Ishikawa (cell line): Measurements from ENCODE around the gene KDM2B.

Experiments
- CEBPB ChIP-seq: IDR thresholded peaks from 2 replicates; pipeline ENCODE4 v1.6.1; 2012
- EP300 ChIP-seq: IDR thresholded peaks from 2 replicates; pipeline ENCODE4 v1.6.1; 2012; ENCODE audit warnings: borderline replicate concordance
- FOXM1 ChIP-seq: IDR thresholded peaks from 2 replicates; pipeline ENCODE4 v1.6.1; 2012; ENCODE audit warnings: low read depth, borderline replicate concordance
- NFIC ChIP-seq: IDR thresholded peaks from 2 replicates; pipeline ENCODE4 v1.6.1; 2012
- RAD21 ChIP-seq: IDR thresholded peaks from 2 replicates; pipeline ENCODE4 v1.6.1; 2012; ENCODE audit warnings: low read depth
- REST ChIP-seq: IDR thresholded peaks from 2 replicates; pipeline ENCODE4 v1.6.1; 2012; ENCODE audit warnings: low read depth, mild to moderate bottlenecking
- TAF1 ChIP-seq: IDR thresholded peaks from 2 replicates; pipeline ENCODE4 v1.6.1; 2012; ENCODE audit warnings: low read depth, mild to moderate bottlenecking
- TCF12 ChIP-seq: IDR thresholded peaks from 2 replicates; pipeline ENCODE4 v1.6.1; 2012; ENCODE audit warnings: low read depth
- TEAD4 ChIP-seq: IDR thresholded peaks from 2 replicates; pipeline ENCODE4 v1.6.1; 2012
- ZBTB7A ChIP-seq: IDR thresholded peaks from 2 replicates; pipeline ENCODE4 v1.6.1; 2012; ENCODE audit warnings: low read depth
- TF ChIP-seq, protein P1 (sequence below): IDR thresholded peaks from 2 replicates; pipeline ENCODE4 v1.6.1; 2012

DNA sequence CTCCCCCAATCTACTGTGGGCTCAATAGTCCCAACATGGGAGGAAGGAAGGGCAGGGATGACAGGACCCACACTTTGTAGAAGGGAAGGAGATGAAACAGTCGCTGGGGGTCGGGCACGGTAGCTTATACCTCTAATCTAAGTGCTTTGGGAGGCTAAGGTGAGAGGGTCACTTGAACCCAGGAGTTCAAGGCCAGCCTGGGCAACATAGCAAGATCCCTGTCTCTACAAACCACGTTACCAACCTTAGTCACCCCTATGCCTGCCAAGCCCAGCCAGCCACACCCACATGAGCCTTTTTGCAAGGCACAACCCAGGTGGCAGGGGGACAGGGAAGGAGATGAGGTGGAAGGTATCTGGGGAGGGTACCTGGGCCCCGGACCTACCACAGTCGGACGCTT is 31.7 kb downstream of the KDM2B start:
- TF ChIP-seq EP300 = no peak
- TF ChIP-seq TCF12 = no peak
- no peak for TF ChIP-seq REST
- TF ChIP-seq ZBTB7A = no peak
- no peak for TF ChIP-seq RAD21
- TF ChIP-seq TEAD4 = no peak
- TF ChIP-seq CEBPB = no peak
- no peak for TF ChIP-seq TAF1
- TF ChIP-seq FOXM1 = no peak
- TF ChIP-seq, protein P1, sequence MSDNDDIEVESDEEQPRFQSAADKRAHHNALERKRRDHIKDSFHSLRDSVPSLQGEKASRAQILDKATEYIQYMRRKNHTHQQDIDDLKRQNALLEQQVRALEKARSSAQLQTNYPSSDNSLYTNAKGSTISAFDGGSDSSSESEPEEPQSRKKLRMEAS = no peak
- no peak for TF ChIP-seq NFIC
